GM18498 (cell line): ENCODE measurements around the gene NMRAL1.

Experiments used
- ATAC-seq: cut with Tn5 transposase; IDR thresholded peaks from one replicate; pipeline ENCODE4 v1.9.1; 2021; ENCODE audit warnings: mild to moderate bottlenecking, moderate library complexity; ENCODE audit not compliant: unreplicated experiment

Gene NMRAL1

DNA sequence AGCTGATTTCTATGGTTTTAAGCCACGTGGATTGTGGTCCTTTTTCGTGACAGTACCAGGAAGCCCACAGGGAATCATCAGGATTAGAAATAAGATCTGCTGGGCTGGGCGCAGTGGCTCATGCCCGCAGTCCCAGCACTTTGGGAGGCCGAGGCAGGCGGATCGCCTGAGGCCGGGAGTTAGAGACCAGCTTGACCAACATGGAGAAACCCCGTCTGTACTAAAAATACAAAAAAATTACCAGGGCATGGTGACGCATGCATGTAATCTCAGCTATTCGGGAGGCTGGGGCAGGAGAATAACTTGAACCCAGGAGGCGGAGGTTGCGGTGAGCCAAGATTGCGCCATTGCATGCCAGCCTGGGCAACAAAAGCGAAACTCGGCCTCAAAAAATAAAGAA, 6.5 kb downstream of the NMRAL1 start:
- no peak for ATAC-seq

- ATAC-seq, result no peak
These were observed 8.2 kb downstream of the NMRAL1 start for GRCh38 chr16:4465977-4466779.

DNA sequence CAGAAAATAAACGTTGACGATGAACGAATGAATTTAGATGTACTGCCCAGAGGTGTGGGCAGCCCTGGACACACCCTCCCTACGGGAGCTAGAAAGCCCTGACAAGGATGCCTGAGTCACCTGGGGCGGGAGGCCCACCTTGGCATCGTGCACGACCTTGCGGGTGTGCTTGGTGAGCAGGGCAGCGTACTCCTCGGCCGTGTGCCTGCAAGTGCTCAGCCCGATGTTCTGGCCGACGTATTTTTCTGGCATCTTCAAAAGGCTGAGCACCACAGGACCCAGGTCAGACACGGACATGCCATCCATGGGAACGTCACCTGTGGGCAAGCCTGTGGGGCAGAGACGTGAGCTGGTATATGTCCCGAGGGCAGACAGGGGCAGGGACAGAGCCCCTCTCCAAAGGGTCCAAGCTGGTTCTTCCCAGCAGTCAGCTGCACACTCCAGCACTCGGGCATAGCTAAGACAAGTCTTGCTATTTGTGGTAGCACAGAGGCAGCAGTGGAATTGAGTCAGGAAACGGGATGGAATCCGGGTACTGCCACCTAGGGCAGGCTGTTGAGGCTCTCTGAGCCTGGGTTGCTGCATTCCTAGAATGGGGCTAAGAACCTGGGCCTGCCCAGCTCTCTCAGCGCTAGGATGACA, 10.8 kb downstream of the NMRAL1 start:
- no peak for ATAC-seq

GRCh38 chr16:4461250-4462085, 13.0 kb downstream of the NMRAL1 start:
- ATAC-seq, result no peak

DNA sequence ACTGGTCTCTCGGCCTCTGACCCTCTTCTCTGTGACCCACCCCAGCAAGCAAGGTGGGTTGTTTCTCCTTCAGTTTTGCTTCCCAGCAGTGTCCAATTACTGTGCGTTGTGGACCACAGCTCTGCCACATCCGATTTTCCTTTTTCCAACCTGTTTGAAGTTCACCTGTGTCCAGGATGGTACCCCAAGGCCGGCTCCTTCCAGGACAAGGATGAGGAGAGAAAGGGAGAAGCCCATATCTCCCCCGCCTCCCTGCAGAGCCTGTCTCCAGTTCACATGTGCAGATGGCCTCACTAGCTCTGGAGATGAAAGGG, 13.5 kb downstream of the NMRAL1 start:
- ATAC-seq, result no peak

GRCh38 chr16:4455951-4456350, 18.5 kb downstream of the NMRAL1 start:
- no peak for ATAC-seq

GRCh38 chr16:4455081-4455480, 19.3 kb downstream of the NMRAL1 start:
- no peak for ATAC-seq

DNA sequence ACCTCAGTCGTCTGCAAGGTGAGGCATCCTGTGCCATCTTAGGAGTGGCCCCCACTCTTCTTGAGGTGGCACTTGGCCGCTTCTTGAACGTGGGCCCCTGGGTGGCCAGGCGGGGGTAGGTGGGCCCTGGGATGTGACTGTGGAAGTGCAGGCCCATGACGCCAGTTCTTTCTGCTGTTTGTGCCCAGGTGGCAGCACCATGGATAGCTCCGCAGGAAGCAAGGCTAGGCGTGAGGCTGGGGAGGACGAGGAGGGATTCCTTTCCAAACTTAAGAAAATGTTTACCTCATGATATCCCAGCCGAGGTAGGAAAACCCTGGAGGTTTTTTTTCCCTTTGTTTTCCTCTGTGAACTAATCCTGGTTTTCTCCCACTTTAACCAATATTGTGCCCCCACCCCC, 19.8 kb downstream of the NMRAL1 start:
- ATAC-seq, result no peak

GRCh38 chr16:4452674-4453073, 21.8 kb downstream of the NMRAL1 start:
- ATAC-seq, result no peak

DNA sequence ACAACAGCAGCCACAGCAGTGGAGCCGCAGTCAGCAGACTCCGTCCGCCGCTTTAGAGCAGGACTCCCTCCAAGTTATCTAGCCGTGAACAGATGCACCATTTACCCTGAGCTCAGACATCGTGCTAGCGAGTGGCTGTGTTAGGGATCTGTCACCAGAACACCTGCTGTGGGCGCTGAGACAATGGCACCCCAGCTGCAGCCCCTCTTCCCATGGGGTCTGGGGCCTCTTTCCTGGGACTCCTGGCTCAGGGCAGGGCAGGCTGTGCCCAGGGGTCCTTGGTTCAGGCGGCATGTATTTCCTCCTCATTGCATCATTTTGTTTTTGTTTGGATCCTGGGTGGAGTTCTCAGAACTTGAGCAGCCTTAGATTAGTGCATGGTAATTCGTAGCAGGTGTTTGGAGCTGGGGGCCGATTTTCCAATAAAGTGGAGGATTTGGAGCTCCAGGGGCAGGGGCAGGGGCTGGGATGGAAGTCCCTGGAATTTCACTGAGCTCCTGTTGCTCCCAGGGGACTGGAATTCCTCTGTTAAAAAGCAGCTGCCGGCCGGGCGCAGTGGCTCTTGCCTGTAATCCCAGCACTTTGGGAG, 23.4 kb downstream of the NMRAL1 start:
- ATAC-seq, result no peak

- ATAC-seq, result no peak
These were observed 24.0 kb downstream of the NMRAL1 start for GRCh38 chr16:4450430-4450829.

- ATAC-seq, result no peak
These were observed 30.4 kb downstream of the NMRAL1 start for GRCh38 chr16:4443986-4444385.

DNA sequence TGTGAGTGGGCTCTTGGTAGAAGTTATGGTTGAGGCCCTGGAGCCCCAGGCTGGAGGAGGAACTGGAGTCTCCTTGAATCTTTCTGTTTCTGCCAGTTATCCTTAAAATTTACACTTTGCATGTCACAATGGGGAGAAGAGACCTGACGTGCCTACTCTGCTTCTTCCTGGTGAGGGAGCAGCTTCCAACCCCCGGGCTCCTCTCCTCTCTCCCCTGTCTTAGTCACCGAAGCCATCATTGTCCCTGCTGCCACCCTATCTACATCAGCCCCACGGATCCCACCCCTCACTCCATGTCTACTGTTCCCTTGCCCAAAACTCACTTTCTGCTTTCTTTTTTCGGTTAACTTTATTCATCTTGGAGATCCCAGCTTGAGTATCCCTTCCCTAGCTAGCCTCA, 31.2 kb downstream of the NMRAL1 start:
- no peak for ATAC-seq

GRCh38 chr16:4442371-4442770, 32.1 kb downstream of the NMRAL1 start:
- ATAC-seq, result no peak

DNA sequence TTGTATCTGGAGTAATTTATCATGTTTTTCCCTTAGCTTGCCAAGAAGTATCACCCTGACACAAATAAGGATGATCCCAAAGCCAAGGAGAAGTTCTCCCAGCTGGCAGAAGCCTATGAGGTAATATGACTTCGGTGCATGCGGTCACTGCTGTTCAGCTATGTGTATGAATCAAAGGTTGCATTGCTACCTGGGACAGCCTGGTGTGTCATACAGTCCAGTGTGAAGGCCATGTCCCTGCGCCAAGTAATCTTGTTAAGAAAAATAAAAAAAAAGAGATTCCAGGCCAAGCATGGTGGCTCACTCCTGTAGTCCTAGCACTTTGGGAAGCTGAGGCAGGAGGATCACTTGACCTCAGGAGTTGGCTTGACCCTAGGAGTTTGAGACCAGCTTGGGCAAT, 37.1 kb downstream of the NMRAL1 start:
- no peak for ATAC-seq

DNA sequence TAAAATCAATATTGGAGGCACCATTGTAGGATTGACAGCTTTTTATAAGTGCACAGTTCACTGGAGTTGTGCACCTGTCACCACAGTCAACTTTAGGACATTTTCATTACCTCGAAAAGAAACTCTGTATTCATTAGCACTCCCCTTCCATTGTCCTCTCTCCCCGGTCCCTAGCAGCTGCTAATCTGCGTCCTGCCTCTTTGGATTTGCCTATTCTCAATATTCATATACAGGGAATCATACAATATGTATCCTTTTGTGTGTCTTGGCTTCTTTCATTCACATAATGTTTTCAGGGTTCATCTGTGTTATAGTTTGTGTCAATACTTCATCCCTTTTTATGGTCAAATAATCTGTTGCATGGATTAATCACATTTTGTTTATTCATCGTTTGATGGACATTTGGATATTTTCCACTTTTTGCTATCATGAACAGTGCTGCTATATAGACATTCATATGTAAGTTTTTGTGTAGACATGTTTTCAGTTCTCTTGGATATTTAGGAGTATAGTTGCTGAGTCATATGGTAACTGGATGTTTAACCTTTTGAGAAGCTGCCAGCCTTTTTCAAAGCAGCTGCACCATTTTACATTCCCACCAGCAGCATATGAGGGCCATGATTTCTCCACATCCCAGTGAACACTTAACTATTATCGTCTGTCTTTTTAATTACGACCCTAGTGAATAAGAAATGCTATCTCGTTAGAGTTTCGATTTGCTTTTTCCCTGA, 38.9 kb downstream of the NMRAL1 start:
- no peak for ATAC-seq

DNA sequence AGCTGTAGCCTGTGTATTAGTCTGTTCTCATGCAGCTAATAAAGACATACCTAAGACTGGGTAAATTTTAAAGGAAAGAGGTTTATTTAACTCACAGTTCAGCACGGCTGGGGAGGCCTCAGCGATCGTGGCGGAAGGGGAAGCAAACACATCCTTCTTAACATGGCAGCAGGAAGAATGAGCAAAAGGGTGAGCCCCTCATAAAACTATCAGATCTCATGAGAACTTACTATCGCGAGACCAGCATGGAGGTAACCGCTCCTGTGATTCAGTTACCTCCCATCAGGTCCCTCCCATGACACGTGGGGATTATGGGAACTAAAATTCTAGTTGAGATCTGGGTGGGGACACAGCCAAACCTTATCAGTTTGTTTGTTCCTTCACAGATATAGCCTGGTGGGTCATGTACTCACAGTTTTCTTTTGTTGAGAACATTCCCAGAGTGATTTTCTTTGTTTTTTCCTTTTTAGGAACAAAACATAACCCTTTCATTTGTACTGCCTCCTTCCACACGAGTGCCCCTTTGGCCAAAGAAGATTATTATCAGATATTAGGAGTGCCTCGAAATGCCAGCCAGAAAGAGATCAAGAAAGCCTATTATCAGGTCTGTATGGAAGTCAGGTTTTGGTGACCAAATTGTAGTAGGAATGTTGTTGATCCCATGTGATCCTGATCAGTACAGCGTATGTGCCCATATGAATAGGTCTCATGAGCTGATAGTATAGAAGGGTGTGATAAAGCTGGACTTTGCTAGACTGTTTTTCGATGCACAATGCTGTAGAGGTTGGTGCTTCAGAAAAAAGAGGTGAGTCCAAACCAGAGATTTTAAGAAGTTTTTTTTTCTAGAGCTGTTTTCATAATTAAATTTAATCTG, 40.3 kb downstream of the NMRAL1 start:
- ATAC-seq, result no peak

DNA sequence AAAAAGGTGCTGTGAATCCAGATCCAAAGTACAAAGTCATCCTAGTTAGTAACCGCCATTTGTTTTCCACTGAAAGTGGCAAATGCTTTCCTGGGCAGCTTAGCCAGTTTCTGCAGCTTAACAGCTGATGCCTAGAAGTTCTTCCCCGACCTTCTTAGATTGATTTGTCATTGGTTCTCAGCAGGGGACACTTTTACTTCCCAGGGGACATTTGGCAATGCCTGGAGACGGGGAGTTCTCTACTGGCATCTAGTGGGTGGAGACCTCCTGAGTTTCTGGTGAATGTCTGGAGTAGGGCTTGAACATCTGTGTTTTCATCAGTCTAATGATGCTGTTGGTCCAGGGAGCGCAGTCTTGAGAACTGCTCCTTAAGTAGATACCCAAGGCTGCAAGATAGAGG, 41.2 kb downstream of the NMRAL1 start:
- no peak for ATAC-seq

GRCh38 chr16:4431023-4431422, 43.4 kb downstream of the NMRAL1 start:
- no peak for ATAC-seq

GRCh38 chr16:4428500-4428899, 45.9 kb downstream of the NMRAL1 start:
- ATAC-seq, result no peak
